ENCODE measurements around the gene MAT2A. TPM values are rescaled to one million over a fixed set of nuclear protein-coding genes. Genes with fewer than 3 reads are reported as not detected.

MAT2A gene
- total RNA-seq, 1 donor from 2014 or later = 81.9 TPM

DNA sequence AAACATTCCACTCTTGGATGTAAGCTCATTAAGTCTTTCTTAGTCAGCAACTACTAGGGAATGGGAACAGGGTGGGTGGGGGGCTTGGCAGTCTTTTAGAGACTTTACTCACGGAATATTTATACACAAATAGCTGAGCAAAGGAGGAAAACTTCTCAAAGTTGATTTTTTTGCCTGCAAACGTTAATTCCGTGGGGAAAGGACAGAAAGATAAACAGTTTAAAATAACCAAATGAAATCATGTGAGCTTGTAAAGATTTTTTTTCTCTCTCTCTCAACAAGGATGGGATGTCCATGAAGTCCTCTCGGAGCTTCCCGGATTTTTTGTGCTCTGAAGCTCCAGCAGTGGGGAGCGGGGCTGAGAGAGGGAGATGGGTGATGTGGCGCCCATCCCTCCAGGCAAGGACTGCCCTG is 32.2 kb upstream of the MAT2A start:
- FAIRE-seq = no peak
- no peak for DNase-seq (ENCODE audit: low read depth)
- Histone ChIP-seq H3K27me3 (ENCODE audit: control insufficient read depth, insufficient read depth, low read length) (no peaks in the 10 kb centered on the region), H3K36me3 (ENCODE audit: control insufficient read depth, insufficient read depth, low read length) (no peaks in the 10 kb centered on the region), H3K4me3 (ENCODE audit: low read depth, low read length) (no peak overlapping the region)
- TF ChIP-seq, protein P1, sequence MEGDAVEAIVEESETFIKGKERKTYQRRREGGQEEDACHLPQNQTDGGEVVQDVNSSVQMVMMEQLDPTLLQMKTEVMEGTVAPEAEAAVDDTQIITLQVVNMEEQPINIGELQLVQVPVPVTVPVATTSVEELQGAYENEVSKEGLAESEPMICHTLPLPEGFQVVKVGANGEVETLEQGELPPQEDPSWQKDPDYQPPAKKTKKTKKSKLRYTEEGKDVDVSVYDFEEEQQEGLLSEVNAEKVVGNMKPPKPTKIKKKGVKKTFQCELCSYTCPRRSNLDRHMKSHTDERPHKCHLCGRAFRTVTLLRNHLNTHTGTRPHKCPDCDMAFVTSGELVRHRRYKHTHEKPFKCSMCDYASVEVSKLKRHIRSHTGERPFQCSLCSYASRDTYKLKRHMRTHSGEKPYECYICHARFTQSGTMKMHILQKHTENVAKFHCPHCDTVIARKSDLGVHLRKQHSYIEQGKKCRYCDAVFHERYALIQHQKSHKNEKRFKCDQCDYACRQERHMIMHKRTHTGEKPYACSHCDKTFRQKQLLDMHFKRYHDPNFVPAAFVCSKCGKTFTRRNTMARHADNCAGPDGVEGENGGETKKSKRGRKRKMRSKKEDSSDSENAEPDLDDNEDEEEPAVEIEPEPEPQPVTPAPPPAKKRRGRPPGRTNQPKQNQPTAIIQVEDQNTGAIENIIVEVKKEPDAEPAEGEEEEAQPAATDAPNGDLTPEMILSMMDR (IDR thresholded peaks at IDR 0.05; ENCODE audit: insufficient read depth, low read length, severe bottlenecking) = no peak

DNA sequence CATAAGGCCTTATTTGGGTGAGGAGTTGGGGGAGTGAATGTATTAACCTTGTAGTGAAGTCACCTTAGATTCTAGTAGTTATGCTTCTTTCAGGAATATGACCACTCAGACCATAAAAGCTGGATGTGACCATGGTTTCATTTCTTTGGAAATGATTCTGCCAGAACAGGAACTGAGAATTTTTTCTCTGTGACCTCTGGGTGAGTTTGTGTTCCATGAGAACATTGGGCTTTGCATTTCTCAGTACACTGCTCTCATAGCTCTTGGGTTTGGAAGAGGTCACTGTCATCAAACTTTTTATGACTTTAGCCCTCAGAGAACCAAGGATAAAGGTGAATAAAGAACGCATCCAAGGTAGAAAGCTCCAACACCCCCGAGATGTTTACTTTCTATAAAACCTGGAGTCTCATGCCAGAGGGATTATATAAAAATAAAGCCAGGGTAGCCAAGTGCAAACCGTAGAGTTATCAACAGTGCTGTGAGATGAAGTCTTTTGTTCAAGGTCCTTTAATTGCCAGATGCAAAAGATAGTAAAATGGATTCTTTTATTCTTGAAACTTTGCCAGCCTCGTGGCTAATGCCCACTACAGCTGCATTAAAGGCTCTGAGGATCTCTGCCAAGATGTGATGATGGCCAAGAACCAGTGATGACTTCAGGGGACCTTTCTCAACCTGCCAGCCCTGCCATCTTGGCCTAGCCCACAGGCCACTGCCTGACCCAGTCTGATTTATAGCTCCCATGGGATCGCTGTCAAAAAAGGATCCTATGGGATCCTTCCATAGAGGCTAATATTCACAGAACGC is 27.8 kb upstream of the MAT2A start:
- no peak for DNase-seq (ENCODE audit: low read depth)
- Histone ChIP-seq H3K36me3 (ENCODE audit: control insufficient read depth, insufficient read depth, low read length) (no peaks in the 10 kb centered on the region), H3K27me3 (ENCODE audit: control insufficient read depth, insufficient read depth, low read length) (no peaks in the 10 kb centered on the region), H3K4me3 (ENCODE audit: low read depth, low read length) (no peak overlapping the region)
- no peak for FAIRE-seq
- TF ChIP-seq, protein P1 (IDR thresholded peaks at IDR 0.05; ENCODE audit: insufficient read depth, low read length, severe bottlenecking) = no peak

DNA sequence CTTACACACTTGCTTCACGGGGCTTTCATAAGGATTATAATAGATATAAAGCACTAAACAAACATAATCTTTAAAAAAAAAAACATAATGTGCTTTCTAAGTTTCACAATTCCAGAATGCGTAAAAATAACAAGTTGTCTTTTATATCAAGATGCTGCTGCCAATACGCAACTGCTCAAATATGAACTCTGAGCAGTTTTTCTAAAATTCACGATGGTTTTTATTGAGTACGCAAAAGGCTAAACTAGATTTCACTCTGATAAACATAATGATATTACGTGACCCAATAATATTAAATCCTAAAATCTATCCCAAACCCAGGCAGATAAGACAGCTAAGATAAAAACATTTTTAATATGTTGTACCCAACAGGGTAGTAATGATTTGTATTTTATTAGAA is 24.6 kb upstream of the MAT2A start:
- Histone ChIP-seq H3K27me3 (ENCODE audit: control insufficient read depth, insufficient read depth, low read length) (no peaks in the 10 kb centered on the region), H3K36me3 (ENCODE audit: control insufficient read depth, insufficient read depth, low read length) (no peaks in the 10 kb centered on the region), H3K4me3 (ENCODE audit: low read depth, low read length) (no peak overlapping the region)
- FAIRE-seq (no peak), DNase-seq (ENCODE audit: low read depth) (no peak)
- TF ChIP-seq, protein P1 (IDR thresholded peaks at IDR 0.05; ENCODE audit: insufficient read depth, low read length, severe bottlenecking) = no peak

DNA sequence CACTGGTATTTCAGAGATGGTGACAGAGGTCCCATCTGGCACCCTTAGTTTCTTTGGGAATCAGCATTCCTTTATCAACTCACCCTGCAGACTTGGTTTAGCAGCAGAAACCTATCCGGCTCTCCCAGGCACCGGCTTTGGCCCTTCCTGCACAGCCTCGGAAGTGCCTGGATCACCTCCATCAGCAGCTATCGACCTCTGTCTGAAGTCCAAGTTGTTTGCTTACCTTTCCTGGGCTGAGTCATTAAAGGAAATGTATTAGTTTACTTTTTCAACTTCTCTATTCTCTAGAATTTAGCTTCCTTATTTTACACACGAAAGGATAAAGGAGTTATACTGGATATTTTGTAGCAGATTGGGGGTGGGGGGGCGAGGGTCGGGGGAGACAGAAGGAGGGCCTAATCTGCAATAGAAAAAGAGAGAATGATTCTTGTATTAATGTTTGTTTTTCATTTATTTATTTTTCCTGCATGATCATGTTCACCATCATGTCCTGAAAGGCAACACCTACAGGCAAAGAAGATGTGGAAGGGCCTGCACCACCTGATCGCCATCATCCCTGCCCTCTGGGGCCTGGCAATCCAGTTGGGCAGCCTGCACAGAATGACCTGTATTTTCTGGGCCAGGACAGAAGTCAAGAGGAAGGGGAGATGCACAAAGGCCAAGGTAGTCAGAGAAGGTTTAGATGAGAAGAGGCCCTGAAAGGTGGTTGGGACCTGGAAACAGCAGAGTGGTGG is 22.1 kb upstream of the MAT2A start:
- TF ChIP-seq, protein P1 (IDR thresholded peaks at IDR 0.05; ENCODE audit: insufficient read depth, low read length, severe bottlenecking) = no peak
- H3K27me3 ChIP-seq (ENCODE audit: control insufficient read depth, insufficient read depth, low read length) = no peaks in the 10 kb centered on the region
- DNase-seq (ENCODE audit: low read depth) = peak; percentile 63
- H3K36me3 ChIP-seq (ENCODE audit: control insufficient read depth, insufficient read depth, low read length) = no peaks in the 10 kb centered on the region
- FAIRE-seq = no peak
- H3K4me3 ChIP-seq (ENCODE audit: low read depth, low read length) = no peak overlapping the region

DNA sequence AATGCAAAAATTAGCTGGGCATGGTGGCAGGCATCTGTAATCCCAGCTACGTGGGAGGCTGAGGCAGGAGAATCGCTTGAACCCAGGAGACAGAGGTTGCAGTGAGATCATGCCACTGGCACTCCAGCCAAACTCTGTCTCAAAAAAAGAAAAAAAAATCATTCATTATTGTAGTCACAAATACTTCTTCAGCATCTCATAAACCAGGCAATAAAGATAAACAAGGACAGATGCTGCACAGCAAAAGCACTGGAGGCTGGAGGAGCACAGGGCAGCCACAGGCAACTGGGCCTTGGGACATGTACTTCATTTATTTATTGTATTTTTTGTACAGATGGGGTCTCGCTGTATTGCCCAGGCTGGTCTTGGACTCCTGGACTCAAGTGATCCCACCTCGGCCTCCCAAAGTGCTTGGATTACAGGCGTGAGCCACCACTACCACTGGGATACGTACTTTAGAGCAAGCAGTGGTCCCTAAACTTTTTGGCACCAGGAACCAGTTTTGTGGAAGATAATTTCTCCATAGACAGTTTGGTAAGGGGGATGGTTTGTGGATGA is 16.8 kb upstream of the MAT2A start:
- no peak for FAIRE-seq
- H3K4me3 ChIP-seq (ENCODE audit: low read depth, low read length) = no peak overlapping the region
- no peaks in the 10 kb centered on the region for H3K36me3 ChIP-seq (ENCODE audit: control insufficient read depth, insufficient read depth, low read length)
- no peaks in the 10 kb centered on the region for H3K27me3 ChIP-seq (ENCODE audit: control insufficient read depth, insufficient read depth, low read length)
- TF ChIP-seq, protein P1 (IDR thresholded peaks at IDR 0.05; ENCODE audit: insufficient read depth, low read length, severe bottlenecking) = no peak
- DNase-seq (ENCODE audit: low read depth) = no peak

All from bronchial epithelial cell (primary cell).